Neuron (in vitro differentiated cells): Measurements from ENCODE around the gene NDUFB7.
A peak's percentile ranks its signal among the peaks of the same experiment; 100 is the strongest.
"Not testable (repeated sequence)": the region's sequence is repeated elsewhere in the genome, so short reads cannot be mapped to it uniquely, and the experiment has no call there.

ENCODE experiments used
- H2AFZ ChIP-seq: one replicate; pipeline ENCODE4 v1.6.1; 2013; ENCODE audit warnings: low read depth, mild to moderate bottlenecking, inconsistent platforms, low read length, moderate library complexity
- H3K27me3 ChIP-seq: one replicate; pipeline ENCODE4 v1.6.1; 2013; ENCODE audit warnings: low read length; ENCODE audit not compliant: insufficient read depth
- H3K36me3 ChIP-seq: one replicate; pipeline ENCODE4 v1.6.1; 2013; ENCODE audit warnings: low read length; ENCODE audit not compliant: insufficient read depth
- H3K4me1 ChIP-seq: one replicate; pipeline ENCODE4 v1.6.1; 2013; ENCODE audit warnings: low read length; ENCODE audit not compliant: insufficient read depth
- H3K4me3 ChIP-seq: 2 replicates; pipeline ENCODE4 v1.5.1; 2013; ENCODE audit warnings: mild to moderate bottlenecking, low read length, moderate library complexity
- H3K9me3 ChIP-seq: one replicate; pipeline ENCODE4 v1.6.1; 2013; ENCODE audit warnings: low read length

The NDUFB7 gene

DNA sequence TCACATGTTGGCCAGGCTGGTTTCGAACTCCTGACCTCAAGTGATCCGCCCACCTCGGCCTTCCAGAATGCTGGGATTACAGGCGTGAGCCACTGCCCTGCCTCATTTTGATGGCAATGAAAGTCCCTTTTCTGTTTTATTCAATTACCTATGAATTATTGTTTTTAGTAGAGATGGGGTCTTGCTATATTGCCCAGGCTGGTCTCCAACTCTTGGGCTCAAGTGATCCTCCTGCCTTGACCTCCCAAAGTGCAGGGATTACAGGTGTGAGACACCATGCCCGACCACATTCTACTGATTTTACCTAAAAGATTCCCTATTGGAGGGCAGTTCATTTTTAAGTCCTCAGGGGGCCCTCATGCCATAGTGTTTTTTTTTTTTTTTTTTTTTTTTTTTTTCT is 29.9 kb downstream of the NDUFB7 start:
- not testable (repeated sequence) for H3K27me3 ChIP-seq, H3K4me3 ChIP-seq, H3K9me3 ChIP-seq, H3K36me3 ChIP-seq, H3K4me1 ChIP-seq, H2AFZ ChIP-seq

GRCh38 chr19:14540741-14541525 is 30.9 kb downstream of the NDUFB7 start:
- no peak overlapping the region for H2AFZ ChIP-seq
- no peak overlapping the region for H3K4me3 ChIP-seq
- no peaks in the 10 kb centered on the region for H3K27me3 ChIP-seq
- no peaks in the 10 kb centered on the region for H3K4me1 ChIP-seq
- H3K9me3 ChIP-seq: no peaks in the 10 kb centered on the region
- H3K36me3 ChIP-seq: peaks cover 5% of the 10 kb centered on the region

DNA sequence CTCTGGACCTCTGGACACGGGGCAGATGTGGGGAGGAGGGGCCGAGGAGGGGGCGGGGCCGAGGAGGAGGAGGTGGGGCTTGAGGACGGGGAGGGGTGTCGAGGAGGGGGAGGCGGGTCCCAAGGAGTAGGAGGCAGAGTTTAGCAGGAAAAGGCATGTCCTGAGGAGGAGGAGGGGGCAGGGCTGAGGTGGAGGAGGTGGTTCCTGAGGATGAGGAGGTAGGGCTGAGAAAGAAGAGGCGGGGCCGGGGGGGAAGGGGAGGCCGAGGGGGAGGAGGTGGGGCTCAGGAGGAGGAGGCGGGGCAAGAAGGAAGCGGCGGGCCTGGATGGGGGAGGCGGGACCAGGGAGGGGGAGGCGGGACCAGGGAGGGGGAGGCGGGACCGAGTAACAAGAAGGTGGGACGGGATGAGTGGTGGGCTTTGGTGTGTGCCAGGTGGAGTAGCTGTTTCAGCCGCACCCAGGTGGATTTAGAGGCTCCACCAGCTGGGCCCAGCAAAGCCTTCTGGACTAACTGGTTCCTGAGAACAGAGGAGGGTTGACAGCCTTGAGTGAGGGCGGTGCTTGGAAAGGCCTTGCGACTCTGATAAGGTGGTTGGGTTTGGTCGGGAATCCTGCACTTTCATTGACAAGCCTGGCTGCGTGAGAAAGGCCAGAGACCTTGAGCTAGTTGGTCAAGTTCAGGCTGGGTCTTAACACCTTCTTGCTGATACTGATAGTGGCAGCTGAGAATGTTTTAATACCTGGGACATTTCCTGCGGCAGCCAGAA is 34.8 kb downstream of the NDUFB7 start:
- H3K9me3 ChIP-seq: no peaks in the 10 kb centered on the region
- H2AFZ ChIP-seq: no peak overlapping the region
- H3K4me1 ChIP-seq: no peaks in the 10 kb centered on the region
- no peaks in the 10 kb centered on the region for H3K27me3 ChIP-seq
- H3K4me3 ChIP-seq: no peak overlapping the region
- H3K36me3 ChIP-seq: peaks cover 10% of the 10 kb centered on the region

DNA sequence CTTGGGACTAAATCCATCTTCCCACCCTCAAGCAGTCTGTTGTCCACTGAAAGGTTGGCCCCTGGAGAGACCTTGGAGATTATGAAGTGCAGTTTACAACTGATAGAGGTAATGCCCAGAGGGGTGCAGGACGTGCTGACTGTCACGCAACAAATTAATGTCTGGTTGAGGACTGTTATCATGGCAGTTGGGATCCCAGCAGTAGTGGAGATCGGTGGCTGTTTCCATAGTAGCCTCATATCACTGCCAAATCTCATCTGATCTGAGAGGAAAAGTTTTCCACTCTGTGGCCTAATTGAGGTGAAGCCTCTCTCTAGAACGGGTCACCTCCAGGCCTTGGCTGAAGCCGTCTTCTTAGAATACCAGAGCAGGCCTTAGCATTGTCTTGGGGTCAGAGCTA is 38.4 kb downstream of the NDUFB7 start:
- Histone ChIP-seq H3K9me3 (no peaks in the 10 kb centered on the region), H3K4me1 (peaks cover 9% of the 10 kb centered on the region), H2AFZ (no peak overlapping the region), H3K27me3 (no peaks in the 10 kb centered on the region), H3K36me3 (peaks cover 8% of the 10 kb centered on the region), H3K4me3 (no peak overlapping the region)

DNA sequence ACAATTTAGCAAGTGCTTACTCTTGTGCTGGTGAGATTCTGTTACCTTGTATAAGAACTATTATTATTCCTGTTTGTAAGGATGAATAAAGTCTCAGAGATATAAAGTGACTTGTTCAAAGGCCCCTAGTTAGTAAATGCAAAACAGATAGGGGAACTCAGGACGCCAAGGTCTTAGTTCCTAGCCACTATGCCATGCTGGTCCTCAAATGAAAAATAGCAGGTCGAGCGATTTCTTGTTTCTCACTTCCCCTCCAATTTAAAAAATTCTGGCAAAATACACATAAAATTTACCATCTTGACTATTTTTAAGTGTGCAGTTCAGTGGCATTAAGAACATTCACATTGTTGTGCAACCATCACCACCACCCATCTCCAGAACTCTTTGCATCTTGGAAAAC is 41.4 kb downstream of the NDUFB7 start:
- H3K4me3 ChIP-seq: peak overlapping the region; percentile 71
- peaks cover 9% of the 10 kb centered on the region for H3K4me1 ChIP-seq
- H2AFZ ChIP-seq: no peak overlapping the region
- no peaks in the 10 kb centered on the region for H3K27me3 ChIP-seq
- H3K36me3 ChIP-seq: peaks cover 8% of the 10 kb centered on the region
- H3K9me3 ChIP-seq: no peaks in the 10 kb centered on the region

DNA sequence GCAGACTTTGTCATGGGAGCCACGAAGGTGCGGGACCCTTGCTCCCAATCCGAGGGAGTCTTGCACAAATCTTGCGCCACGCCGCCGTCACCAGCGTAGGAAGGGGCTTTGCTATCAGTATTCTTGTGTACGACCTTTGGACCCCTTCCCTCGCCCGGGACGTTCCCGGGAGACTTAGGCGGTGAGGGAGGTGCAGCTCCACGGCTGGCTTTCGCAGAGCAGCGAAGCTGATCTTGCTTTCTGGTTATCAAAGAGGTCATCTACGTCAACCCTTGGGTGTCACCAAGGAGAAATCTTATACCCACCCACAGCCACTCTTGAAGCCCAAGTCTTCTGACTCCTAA is 41.9 kb downstream of the NDUFB7 start:
- H3K27me3 ChIP-seq: no peaks in the 10 kb centered on the region
- peaks cover 8% of the 10 kb centered on the region for H3K36me3 ChIP-seq
- no peaks in the 10 kb centered on the region for H3K9me3 ChIP-seq
- H3K4me3 ChIP-seq: peak overlapping the region; percentile 71
- H2AFZ ChIP-seq: peak overlapping the region; percentile 58
- H3K4me1 ChIP-seq: peaks cover 9% of the 10 kb centered on the region

DNA sequence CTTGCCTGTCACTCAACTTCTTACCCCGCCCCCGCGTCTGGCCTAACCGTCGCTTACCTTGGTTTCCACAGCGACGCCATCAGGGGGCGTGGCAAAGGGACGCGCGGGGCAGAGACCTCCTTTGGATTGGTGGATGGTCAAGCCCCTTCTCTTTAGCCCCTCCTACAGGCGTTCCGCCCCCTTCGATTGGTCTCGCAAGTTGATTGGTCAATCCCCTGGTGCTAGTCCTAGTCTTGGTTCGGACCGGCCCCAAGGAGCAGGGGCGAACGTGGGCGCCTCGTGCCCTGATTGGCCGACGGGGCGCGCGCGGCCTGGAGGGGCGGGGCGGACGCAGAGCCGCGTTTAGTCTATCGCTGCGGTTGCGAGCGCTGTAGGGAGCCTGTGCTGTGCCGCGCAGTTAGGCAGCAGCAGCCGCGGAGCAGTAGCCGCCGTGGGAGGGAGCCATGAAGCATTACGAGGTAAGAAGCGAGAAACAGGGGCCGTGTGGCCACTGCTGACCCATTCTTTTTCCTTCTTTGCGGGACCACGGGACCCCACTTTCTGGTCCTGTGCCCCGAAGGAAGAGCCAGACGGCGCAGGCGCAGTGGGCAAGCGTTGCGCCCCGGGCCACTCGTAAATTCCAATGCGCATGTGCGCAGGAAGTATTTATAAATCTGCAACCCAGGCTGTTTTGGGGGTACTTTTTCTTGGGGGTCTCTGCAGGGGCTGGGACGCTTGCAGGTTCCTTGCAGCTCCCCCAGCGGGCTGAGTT is 42.4 kb downstream of the NDUFB7 start, which contains the start of gene TECR:
Gene TECR, plus strand, starts transcription at position 341 of the 751 bp plus-strand sequence. Its CDS starts 103 bp downstream, at position 444.
- Histone ChIP-seq H3K36me3 (peaks cover 5% of the 10 kb centered on the region), H3K27me3 (no peaks in the 10 kb centered on the region), H2AFZ (peak within 1 kb of the TSS; percentile 58), H3K4me1 (peaks cover 9% of the 10 kb centered on the region), H3K9me3 (no peaks in the 10 kb centered on the region), H3K4me3 (peak within 1 kb of the TSS; percentile 71)

DNA sequence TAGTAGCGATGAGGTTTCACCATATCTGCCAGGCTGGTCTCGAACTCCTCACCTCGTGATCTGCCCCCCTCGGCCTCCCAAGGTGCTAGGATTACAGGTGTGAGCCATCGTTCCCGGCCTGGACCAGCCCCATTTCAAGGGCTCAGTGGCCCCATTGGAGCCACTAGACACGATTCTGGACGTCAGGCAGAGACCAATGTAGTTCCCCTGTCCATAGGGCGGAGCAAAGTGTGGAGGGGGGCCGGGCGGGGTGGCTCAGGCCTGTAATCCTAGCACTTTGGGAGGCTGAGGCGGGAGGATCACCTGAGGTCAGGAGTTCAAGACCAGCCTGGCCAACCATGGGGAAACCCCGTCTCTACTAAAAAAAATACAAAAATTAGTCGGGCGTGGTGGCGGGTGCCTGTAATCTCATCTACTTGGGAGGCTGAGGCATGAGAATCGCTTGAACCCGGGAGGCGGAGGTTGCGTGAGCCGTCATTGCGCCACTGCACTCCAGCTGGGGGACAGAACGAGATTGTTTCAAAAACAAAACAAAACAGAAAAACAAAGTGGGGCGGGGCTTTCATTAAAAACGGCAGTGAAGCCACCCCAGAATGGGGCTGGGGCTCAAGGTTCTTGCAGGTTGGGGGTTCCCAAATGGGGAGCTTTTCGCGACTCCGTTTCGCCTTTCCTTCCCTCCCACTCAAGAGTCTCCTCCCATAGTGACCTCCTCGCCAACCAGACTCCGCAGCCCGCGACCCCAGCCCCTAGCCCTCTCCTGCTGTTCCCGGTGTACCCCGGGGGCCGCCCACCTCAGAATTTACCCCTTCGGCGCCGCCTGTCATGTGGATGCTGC is 43.2 kb downstream of the NDUFB7 start:
- H3K4me3 ChIP-seq: peak overlapping the region; percentile 38
- H3K4me1 ChIP-seq: peaks cover 9% of the 10 kb centered on the region
- peak overlapping the region; percentile 48 for H2AFZ ChIP-seq
- no peaks in the 10 kb centered on the region for H3K9me3 ChIP-seq
- H3K27me3 ChIP-seq: no peaks in the 10 kb centered on the region
- H3K36me3 ChIP-seq: peaks cover 5% of the 10 kb centered on the region

- no peaks in the 10 kb centered on the region for H3K9me3 ChIP-seq
- H3K27me3 ChIP-seq: no peaks in the 10 kb centered on the region
- peaks cover 9% of the 10 kb centered on the region for H3K4me1 ChIP-seq
- no peaks in the 10 kb centered on the region for H3K36me3 ChIP-seq
- no peak overlapping the region for H3K4me3 ChIP-seq
- H2AFZ ChIP-seq: no peak overlapping the region
Observed at GRCh38 chr19:14526423-14526822, 45.4 kb downstream of the NDUFB7 start.

DNA sequence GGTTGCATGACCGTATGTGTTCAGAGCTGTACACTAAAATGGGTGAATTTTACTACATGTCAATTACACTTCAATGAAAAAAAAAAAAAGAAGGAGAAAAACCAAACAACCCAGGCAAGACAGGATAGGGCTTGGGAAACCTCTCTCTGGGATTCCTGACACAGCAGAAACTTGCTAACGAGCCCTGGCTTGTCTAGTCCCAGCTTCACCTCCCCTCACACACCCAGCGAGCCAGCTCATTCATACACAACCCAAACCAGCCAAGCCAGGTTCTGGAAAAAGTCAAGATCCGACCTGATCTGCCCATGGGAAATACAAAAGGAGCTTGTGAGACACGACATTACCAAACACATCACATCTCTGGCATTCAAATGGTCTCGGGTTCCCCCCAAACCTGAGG is 46.1 kb downstream of the NDUFB7 start:
- Histone ChIP-seq H2AFZ (no peak overlapping the region), H3K9me3 (no peaks in the 10 kb centered on the region)

DNA sequence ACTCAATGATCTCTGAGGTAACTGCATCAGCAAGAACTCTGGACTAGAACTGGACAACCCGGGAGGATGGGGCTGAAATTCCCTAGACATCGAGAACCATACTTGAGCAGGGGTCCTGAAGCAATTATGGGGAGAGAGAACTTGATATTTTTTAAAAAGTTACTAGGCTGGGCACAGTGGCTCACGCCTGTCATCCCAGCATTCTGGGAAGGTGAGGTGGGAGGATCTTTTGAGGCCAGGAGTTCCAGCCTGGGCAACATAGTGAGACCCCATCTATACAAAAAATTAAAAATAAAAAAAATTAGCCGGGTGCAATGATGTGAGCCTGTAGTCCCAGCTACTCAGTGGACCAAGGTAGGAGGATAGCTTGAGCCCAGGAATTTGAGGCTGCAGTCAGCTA is 51.3 kb downstream of the NDUFB7 start:
- peaks cover 30% of the 10 kb centered on the region for H3K4me1 ChIP-seq
- no peaks in the 10 kb centered on the region for H3K27me3 ChIP-seq
- H3K9me3 ChIP-seq: no peaks in the 10 kb centered on the region
- no peak overlapping the region for H2AFZ ChIP-seq
- peaks cover 14% of the 10 kb centered on the region for H3K36me3 ChIP-seq
- no peak overlapping the region for H3K4me3 ChIP-seq

More for the DNA sequence above, 46.1 kb downstream of the NDUFB7 start:
- Histone ChIP-seq H3K4me1 (peaks cover 7% of the 10 kb centered on the region), H3K36me3 (no peaks in the 10 kb centered on the region), H3K4me3 (no peak overlapping the region), H3K27me3 (no peaks in the 10 kb centered on the region)

DNA sequence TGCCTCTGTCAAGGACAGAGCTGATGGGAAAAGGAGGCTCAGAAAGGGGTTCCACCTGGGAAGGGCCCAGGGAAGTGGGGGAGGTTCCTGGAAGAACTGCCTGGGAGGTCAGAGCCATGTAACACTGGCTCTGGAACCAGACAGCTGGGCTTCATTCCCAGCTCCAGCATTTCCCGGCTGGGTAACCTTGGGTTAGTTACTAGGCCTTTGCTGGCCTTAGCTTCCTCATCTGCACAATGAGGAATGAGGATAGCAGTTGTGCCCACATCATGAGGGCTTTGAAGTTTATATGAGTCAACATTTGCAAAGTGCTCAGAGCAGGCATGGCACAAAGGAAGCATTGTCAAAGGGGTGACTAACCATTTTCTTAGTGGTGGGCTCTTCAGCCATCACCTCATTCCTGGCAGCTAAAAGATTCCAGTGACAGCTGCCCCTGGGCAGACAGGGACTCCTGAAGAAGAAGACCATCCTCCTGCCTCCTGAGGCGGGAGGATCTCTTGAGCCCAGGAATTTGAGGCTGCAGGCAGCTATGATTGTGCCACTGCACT is 51.9 kb downstream of the NDUFB7 start:
- H3K4me1 ChIP-seq: peaks cover 36% of the 10 kb centered on the region
- no peak overlapping the region for H2AFZ ChIP-seq
- no peaks in the 10 kb centered on the region for H3K27me3 ChIP-seq
- H3K36me3 ChIP-seq: peaks cover 21% of the 10 kb centered on the region
- H3K4me3 ChIP-seq: no peak overlapping the region
- H3K9me3 ChIP-seq: no peaks in the 10 kb centered on the region
